H54 (cell line): ENCODE results near the gene OBSCN.
A peak's percentile ranks its signal among the peaks of the same experiment; 100 is the strongest.
"Not testable (repeated sequence)": the region's sequence is repeated elsewhere in the genome, so short reads cannot be mapped to it uniquely, and the experiment has no call there.

ENCODE experiments used
- DNase-seq: peaks from one replicate; pipeline ENCODE4 v3.0.0; 2011; ENCODE audit warnings: low spot score, mixed read lengths; ENCODE audit not compliant: insufficient read length
- FAIRE-seq: peaks from 3 replicates; lab custom pipeline; 2011; peaks lifted over from hg19 to GRCh38; lab: Jason Lieb, UNC
- POLR2A ChIP-seq: IDR thresholded peaks from 2 replicates; pipeline ENCODE4 v1.6.1; 2011; ENCODE audit warnings: low read depth, mild to moderate bottlenecking, low read length

The OBSCN gene

DNA sequence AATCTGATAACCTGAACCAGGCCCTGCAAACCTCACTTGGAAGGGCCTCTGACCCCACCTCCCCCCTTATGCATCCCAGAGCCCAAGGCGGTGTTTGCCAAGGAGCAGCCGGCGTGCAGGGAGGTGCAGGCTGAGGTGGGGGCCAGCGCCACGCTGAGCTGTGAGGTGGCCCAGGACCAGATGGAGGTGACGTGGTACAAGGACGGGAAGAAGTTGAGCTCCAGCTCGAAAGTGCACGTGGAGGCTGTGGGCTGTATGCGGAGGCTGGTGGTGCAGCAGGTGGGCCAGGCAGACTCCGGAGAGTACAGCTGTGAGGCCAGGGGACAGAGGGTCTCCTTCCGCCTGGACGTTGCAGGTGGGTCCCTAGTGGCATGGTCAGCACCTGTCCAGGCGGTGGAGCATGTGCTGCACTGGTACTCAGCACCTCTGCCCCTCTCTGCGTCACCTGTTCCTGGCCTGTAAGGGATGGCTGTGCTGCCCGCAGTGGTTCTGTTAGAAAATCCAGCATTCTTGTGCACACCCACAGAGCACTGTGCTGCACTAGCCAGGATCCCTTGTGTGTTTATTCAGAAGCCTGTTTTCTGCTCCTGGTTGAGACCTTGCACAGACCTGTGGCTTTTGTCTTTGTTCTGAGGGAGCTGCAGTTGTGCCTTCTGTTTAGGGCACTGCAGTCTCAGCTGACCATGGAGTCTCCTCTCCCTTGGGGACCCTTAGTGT is 11.6 kb downstream of the OBSCN start:
- DNase-seq (no peak), FAIRE-seq (no peak)
- no peak for TF ChIP-seq POLR2A

DNA sequence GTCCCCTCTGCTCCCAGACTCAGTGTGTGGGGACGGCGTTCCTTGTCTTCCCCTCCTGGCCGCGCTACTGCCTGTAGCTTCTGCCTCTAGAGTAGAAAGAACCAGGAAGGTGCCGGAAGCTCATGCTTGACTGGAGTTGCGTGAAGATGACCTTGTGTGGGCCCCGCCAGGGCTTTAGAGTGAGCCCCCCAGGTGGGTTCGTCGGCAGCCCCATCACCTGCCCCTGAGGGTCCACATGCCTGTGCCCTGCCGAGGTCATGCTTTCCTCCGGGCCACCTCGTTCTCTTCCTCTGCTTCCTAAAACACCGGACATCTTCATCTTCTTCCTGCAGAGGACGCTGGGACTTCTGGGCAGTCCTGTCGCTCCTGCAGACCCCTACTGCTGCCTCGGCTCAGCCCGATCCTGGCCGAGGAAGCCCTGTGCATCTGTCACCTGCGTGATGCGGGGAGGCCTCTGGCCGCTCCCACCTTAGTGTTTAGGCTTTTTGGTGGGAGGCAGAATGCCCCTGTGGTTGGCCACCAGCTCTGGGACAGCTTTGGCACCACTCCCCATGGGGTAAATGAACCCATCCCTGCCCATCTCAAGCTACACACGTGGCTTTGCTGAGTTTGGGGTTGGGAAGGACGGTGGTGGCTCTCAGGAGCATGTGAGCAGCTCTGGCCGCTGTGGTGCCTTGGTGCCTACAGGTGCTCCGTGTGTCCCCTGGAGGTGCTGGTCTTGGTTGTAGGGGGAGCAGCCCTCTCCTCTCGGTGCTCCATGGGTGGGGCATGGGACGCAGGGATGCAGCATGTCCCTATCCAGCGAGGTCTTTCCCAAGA is 12.3 kb downstream of the OBSCN start:
- no peak for TF ChIP-seq POLR2A
- no peak for FAIRE-seq
- DNase-seq, result no peak

DNA sequence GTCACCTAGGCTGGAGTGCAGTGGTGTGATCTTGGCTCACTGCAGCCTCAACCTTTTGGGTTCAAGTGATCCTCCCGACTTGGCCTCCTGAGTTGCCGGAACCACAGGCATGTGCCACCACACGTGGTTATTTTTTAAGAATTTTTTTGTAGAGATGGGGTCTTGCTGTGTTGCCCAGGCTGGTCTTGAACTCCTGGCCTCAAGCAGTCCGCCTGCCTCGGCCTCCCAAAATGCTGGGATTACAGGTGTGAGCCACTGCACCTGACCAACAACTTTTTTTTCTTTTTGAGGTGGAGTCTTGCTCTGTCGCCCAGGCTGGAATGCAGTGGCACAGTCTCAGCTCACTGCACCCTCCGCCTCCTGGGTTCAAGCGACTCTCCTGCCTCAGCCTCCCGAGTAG is 13.3 kb downstream of the OBSCN start:
- FAIRE-seq, DNase-seq: not testable (repeated sequence)

- TF ChIP-seq POLR2A, result no peak
- DNase-seq (no peak), FAIRE-seq (no peak)
Observed at GRCh38 chr1:228222548-228222947, 14.7 kb downstream of the OBSCN start.

DNA sequence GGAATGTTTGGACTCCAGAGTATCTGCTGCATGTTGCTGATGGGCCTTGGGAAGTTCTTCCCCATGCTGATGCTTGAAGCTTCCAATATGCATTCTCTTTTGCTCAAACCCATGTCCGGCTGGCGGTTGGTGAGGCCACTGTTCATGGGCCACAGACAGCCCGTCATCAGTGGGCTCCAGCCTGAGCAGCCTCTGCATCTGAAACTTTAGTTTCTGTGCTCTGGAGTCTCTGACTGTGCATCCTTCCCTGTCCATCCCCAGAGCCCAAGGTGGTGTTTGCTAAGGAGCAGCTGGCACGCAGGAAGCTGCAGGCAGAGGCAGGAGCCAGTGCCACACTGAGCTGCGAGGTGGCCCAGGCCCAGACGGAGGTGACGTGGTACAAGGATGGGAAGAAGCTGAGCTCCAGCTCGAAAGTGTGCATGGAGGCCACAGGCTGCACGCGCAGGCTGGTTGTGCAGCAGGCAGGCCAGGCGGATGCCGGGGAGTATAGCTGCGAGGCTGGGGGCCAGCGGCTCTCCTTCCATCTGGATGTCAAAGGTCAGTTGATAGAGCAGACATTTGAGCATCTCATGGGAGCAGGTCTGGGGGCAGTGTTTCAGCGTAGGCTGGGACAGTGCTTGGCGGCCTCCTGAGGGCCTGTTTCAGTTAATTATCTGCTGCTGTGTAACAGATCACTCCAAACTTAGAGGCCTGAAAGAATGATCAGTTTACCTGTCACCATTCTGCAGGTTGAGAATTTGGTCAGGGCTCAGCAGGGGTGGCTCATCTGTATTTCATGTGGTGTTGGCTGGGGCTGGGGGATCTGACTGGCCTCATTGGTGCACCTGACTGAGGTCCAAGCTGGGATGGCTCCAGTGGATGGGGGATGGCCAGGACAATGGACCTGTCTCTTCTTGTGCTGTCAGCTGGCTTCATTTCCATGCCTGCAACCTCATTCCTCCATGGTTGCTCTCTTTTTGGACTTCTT is 16.6 kb downstream of the OBSCN start:
- FAIRE-seq (no peak), DNase-seq (no peak)
- TF ChIP-seq POLR2A, result no peak

GRCh38 chr1:228225165-228225710 is 17.4 kb downstream of the OBSCN start:
- FAIRE-seq (no peak), DNase-seq (no peak)
- no peak for TF ChIP-seq POLR2A

GRCh38 chr1:228225740-228226139 is 17.9 kb downstream of the OBSCN start:
- no peak for TF ChIP-seq POLR2A
- no peak for FAIRE-seq
- no peak for DNase-seq

DNA sequence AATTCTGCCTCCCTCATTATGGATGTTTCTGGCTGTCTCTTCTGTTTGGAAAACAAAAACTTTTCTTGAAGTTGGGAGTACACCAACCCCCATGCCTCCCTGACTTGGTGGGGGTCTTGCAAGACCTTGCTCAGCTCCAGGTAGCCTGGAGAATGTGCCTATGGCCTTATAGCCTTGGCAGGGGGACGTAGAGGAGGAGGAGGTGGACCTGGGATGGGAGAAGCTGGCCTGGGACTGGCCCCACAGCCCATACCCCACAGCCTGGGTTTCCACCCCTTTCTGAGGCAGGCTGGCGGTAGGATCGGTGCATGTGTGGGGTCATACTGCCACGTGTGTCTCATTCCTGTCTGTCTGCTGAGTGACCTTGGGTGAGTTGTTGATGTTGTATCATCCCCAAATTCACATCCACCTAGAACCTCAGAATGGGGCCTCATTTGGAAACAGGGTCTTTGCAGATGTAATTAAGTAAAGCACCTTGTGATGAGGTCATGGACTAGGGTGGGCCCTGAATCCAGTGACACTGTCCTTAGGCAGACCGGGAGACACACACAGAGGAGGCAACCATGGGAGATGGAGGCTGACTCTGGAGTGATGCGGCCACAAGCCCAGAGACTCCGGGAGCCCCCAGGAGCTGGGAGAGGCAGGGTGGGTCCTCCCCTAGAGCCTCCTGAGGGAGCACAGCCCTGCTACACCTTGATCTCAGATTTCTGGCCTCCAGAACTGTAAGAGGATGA is 18.5 kb downstream of the OBSCN start:
- DNase-seq (no peak), FAIRE-seq (no peak)
- TF ChIP-seq POLR2A, result no peak

GRCh38 chr1:228226956-228227791 is 19.3 kb downstream of the OBSCN start:
- no peak for DNase-seq
- no peak for FAIRE-seq
- TF ChIP-seq POLR2A, result no peak

- not testable (repeated sequence) for DNase-seq, FAIRE-seq
Observed at GRCh38 chr1:228228147-228228546, 20.3 kb downstream of the OBSCN start.

- peak; percentile 20 for FAIRE-seq
- no peak for TF ChIP-seq POLR2A
- no peak for DNase-seq
Observed at GRCh38 chr1:228228601-228229074, 20.8 kb downstream of the OBSCN start.

DNA sequence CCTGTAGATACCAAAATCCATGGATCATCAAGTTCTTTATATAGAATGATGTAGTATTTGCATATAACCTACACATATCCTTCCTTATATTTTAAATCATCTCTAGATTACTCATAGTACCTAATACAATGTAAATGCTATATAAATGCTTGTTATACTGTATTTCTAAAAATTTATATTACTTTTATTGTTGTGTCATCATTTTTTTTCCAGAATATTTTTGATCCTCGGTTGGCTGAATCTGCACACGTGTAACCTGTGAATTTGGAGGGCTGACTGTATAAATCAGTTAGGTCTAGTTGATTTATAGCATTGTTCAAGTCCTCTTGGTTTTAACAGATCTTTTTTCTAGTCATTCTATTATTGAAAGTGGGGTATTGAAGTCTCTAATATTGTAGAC is 23.3 kb downstream of the OBSCN start:
- FAIRE-seq (no peak), DNase-seq (no peak)
- TF ChIP-seq POLR2A, result no peak
